IPS DF 6.9 (cell line): Measurements from ENCODE around the gene SND1.

Experiments
- DNase-seq: peaks from one replicate; pipeline ENCODE4 v3.0.0-alpha.2; 2013; ENCODE audit warnings: low read depth, low spot score
- H3K27ac ChIP-seq: one replicate; pipeline ENCODE4 v1.5.1; 2013; ENCODE audit warnings: low read length, control low read depth
- H3K27me3 ChIP-seq: 2 replicates; pipeline ENCODE4 v1.6.1; 2013; ENCODE audit warnings: mild to moderate bottlenecking, low read length; ENCODE audit not compliant: control insufficient read depth, insufficient read depth
- H3K36me3 ChIP-seq: 2 replicates; pipeline ENCODE4 v1.6.1; 2013; ENCODE audit warnings: low read length; ENCODE audit not compliant: control insufficient read depth, insufficient read depth
- H3K4me1 ChIP-seq: 2 replicates; pipeline ENCODE4 v1.6.1; 2013; ENCODE audit warnings: low read length; ENCODE audit not compliant: control insufficient read depth, insufficient read depth
- H3K4me3 ChIP-seq: 2 replicates; pipeline ENCODE4 v1.5.1; 2013; ENCODE audit warnings: mild to moderate bottlenecking, low read length
- H3K9me3 ChIP-seq: 2 replicates; pipeline ENCODE4 v1.6.1; 2013; ENCODE audit warnings: low read length, inconsistent platforms; ENCODE audit not compliant: control insufficient read depth, insufficient read depth
- WGBS: extraction: QIAGEN DNeasy Blood & Tissue Kit; methylation state at CpG from one replicate; pipeline ENCODE4 v1.1.7; 2013; ENCODE audit warnings: mixed read lengths, missing lambda C conversion rate; ENCODE audit not compliant: insufficient read length, insufficient coverage; 5-methylcytosine and 5-hydroxymethylcytosine counted together

The SND1 gene

DNA sequence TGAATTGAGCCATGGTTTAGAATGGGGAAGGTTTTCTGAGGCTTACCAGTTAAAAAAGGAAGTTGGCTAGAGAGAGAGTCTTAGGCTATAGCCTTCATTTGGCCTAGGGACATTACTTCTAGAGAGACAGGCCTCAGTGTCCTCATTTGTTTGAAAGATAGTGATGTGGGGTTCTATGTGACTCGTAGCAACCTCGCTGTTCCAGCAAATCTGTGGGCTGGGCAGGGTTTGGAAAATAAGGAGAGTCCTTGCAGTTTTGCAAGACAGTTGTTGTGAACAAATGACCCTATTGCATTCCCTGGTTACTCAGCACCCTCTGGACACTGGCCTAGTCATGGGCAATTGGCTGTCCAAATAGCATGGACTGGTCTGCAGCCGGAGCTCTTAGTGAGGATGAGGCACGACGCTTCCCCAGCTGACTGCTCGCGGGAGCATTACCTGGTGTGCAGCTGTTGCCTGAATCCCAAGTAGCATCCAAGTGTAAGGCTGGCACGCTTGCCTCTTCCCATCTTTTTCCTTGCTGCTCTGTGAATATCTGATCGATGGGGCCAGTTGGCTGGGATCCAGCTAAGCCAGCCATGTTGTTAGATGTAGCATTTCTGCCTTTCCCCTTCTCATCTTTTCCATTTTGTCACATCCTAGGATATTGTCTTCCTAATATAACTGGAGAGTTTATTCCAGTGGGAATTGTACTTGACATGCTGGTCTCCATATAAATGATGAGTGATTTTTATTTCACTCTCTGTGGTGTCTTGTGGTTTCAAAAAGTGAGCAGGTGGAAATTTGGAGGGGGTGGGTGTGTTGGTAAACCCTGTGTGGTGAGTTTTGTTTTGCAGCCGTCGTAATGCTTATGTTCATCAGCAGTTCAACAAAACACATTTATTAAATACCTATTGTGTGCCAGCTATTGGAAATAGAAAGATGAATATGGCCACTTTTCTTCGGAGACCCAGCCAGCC, 99.8 kb downstream of the SND1 start:
- Histone ChIP-seq H3K4me1 (peaks cover 4% of the 10 kb centered on the region), H3K36me3 (no peaks in the 10 kb centered on the region; the same call in 1 of the 2 replicates)

DNA sequence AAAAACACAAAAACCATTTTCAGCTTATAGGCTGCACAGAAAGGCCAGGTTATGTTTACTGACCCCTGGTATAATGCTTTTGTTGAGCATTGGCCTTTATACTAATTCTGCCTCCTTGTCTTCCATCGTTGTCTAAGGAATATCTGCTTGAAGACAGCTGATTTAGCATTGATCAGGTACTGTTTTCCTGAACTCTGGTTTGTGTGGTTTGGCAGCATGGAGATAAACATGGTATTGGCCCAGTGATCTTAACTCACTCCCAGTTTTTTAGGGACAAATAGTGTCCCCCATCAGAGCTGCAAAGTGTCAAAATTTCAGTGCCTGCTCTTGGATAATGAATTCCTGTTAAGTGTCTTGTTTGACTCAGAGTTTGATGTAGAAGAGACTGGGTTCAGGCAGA, 100.8 kb downstream of the SND1 start:
- H3K4me1 ChIP-seq = peaks cover 4% of the 10 kb centered on the region
- H3K4me3 ChIP-seq = no peak overlapping the region
- H3K27me3 ChIP-seq = no peaks in the 10 kb centered on the region
- H3K36me3 ChIP-seq = no peaks in the 10 kb centered on the region; the same call in 1 of the 2 replicates
- H3K9me3 ChIP-seq = no peaks in the 10 kb centered on the region
- no CpG with 5 or more reads among the region's 1 CpG for WGBS
- H3K27ac ChIP-seq = no peak overlapping the region
- DNase-seq = no peak

More for the DNA sequence above, 99.8 kb downstream of the SND1 start:
- Histone ChIP-seq H3K27ac (no peak overlapping the region), H3K9me3 (no peaks in the 10 kb centered on the region), H3K4me3 (no peak overlapping the region), H3K27me3 (no peaks in the 10 kb centered on the region)
- WGBS = no CpG with 5 or more reads among the region's 12 CpGs
- DNase-seq = no peak

DNA sequence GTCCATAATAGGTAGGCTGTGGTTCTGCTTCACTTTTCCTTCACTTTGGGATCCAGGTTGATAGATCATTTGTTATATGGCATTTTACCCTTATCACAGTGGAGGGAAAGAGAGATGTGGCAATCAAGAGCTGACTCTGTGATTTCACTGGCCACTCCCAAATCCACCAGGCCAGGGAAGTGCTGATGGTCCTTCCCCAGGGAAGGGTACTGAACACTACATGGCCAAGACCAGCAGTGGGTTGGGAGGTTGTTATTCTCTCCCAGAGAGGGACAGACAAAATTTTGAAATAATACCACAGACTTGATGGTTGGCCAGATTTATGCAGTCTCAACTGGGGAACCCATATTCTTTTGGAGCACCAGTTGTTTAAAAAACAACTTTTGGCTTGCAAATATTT, 102.5 kb downstream of the SND1 start:
- no peaks in the 10 kb centered on the region for H3K9me3 ChIP-seq
- no peaks in the 10 kb centered on the region for H3K36me3 ChIP-seq
- no peak overlapping the region for H3K27ac ChIP-seq
- no peaks in the 10 kb centered on the region for H3K27me3 ChIP-seq
- H3K4me1 ChIP-seq = peaks cover 4% of the 10 kb centered on the region; the same call in 1 of the 2 replicates
- DNase-seq = no peak
- no peak overlapping the region for H3K4me3 ChIP-seq

DNA sequence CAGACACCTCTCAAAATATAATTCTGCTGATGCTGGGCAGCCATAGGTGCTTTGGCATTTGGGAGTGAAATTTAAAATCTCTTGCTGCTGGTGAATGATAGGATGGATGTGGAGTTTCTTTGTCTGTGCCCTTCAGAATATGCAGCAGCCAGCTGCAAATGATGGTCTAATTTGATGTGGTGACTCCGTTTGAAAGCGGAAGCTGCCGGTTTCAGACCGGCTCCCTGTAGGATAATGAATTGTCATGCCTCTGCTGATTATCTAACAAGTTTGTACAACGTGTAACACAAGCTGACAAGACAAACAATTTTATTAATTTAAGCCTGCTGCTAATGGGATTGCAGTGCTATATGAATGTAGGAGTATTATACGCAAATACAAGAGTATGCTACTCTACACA, 103.5 kb downstream of the SND1 start:
- H3K4me3 ChIP-seq = no peak overlapping the region
- H3K36me3 ChIP-seq = no peaks in the 10 kb centered on the region
- no peaks in the 10 kb centered on the region for H3K9me3 ChIP-seq
- DNase-seq = no peak
- H3K27me3 ChIP-seq = no peaks in the 10 kb centered on the region
- H3K4me1 ChIP-seq = peaks cover 4% of the 10 kb centered on the region; the same call in 1 of the 2 replicates
- WGBS = no CpG with 5 or more reads among the region's 6 CpGs
- H3K27ac ChIP-seq = no peak overlapping the region

DNA sequence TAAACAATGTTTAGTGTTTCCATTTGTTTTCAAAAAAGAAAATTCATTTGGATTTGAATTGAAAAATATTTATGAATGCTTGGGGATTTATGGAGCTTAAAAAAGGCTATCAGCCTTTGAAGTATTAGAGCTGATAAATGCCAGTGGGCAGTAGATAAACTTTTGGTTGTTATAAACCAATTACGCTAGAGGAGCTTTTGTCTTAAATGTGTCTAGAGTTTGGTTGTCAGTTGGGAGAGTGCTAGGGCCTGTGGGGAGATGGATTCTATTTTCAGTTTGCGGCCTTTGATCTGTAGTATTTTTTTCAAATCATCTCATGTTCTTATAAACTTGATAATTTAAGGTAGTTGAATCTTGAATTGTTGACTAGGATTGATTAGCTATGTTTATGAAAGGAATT, 104.0 kb downstream of the SND1 start:
- no CpG with 5 or more reads among the region's 2 CpGs for WGBS
- H3K4me1 ChIP-seq = peaks cover 4% of the 10 kb centered on the region; the same call in 1 of the 2 replicates
- DNase-seq = no peak
- H3K4me3 ChIP-seq = no peak overlapping the region
- no peaks in the 10 kb centered on the region for H3K36me3 ChIP-seq
- no peak overlapping the region for H3K27ac ChIP-seq
- H3K9me3 ChIP-seq = no peaks in the 10 kb centered on the region
- H3K27me3 ChIP-seq = no peaks in the 10 kb centered on the region

DNA sequence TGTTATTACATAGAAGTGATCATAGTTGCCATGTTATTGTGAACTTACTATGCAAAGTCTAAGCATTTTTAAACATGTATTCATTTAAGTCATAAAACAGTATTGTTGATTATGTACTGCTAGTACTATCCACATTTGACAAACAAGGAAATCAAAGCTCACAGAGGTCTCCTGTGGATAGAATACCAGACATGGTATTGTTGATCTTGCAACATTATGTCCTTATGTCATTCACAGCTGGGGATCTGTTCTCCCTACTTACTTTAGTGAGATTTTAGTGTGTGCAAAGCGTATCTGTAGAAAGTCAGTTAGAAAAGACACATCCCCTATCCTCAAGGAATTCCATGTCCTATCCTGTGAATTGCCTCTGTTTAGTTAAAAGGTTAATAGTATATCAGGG, 106.1 kb downstream of the SND1 start:
- H3K36me3 ChIP-seq = no peaks in the 10 kb centered on the region
- H3K4me3 ChIP-seq = no peak overlapping the region
- H3K27ac ChIP-seq = no peak overlapping the region
- WGBS = no CpG with 5 or more reads among the region's 1 CpG
- H3K27me3 ChIP-seq = no peaks in the 10 kb centered on the region
- H3K9me3 ChIP-seq = no peaks in the 10 kb centered on the region
- no peak for DNase-seq
- peaks cover 2% of the 10 kb centered on the region; the same call in 1 of the 2 replicates for H3K4me1 ChIP-seq

DNA sequence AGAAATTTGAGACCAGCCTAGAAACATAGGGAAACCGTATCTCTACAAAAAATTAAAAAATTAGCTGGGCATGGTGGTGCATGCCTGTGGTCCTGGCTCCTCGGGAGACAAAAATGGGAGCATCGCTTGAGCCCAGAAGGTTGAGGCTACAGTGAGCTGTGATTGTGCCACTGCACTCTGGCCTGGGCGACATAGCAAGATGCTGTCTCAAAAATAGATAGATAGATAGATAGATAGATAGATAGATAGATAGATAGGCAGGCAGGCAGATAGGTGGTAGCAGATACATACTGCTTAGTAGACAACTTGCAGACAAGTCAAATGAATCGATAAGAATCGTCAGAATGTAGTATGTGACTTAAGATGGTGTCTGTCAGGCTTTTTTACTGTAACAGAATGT, 106.9 kb downstream of the SND1 start:
- DNase-seq = no peak
- whole genome bisulfite sequencing = no CpG with 5 or more reads among the region's 6 CpGs
- no peaks in the 10 kb centered on the region for H3K9me3 ChIP-seq
- H3K4me1 ChIP-seq = peaks cover 2% of the 10 kb centered on the region; the same call in 1 of the 2 replicates
- no peak overlapping the region for H3K27ac ChIP-seq
- no peak overlapping the region for H3K4me3 ChIP-seq
- no peaks in the 10 kb centered on the region for H3K36me3 ChIP-seq
- H3K27me3 ChIP-seq = no peaks in the 10 kb centered on the region

DNA sequence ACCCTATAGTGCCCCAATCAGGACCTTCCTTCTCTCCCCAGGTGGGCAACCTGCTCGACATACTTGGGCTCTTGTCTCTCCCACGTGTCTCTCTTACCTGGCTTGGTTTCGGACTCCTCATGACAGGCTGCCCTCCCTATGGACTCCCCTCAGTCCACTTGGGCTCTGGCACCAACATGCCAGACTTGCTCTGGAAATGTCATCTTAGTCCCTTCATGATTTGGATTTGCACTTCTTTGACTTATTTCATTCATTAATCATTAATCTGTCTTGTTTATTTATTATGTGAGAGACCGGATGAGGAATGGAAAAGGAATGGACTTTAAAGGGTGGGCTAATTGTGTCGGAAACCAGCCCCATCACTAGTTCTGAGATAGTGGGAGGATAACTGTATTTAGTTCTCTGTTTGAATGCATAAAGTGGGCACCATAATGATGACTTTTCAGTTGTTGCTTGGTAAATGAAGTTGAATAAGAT, 108.0 kb downstream of the SND1 start:
- Histone ChIP-seq H3K9me3 (no peaks in the 10 kb centered on the region), H3K4me3 (no peak overlapping the region), H3K36me3 (no peaks in the 10 kb centered on the region), H3K4me1 (no peaks in the 10 kb centered on the region), H3K27ac (no peak overlapping the region), H3K27me3 (no peaks in the 10 kb centered on the region)
- DNase-seq = no peak
- WGBS = no CpG with 5 or more reads among the region's 5 CpGs

DNA sequence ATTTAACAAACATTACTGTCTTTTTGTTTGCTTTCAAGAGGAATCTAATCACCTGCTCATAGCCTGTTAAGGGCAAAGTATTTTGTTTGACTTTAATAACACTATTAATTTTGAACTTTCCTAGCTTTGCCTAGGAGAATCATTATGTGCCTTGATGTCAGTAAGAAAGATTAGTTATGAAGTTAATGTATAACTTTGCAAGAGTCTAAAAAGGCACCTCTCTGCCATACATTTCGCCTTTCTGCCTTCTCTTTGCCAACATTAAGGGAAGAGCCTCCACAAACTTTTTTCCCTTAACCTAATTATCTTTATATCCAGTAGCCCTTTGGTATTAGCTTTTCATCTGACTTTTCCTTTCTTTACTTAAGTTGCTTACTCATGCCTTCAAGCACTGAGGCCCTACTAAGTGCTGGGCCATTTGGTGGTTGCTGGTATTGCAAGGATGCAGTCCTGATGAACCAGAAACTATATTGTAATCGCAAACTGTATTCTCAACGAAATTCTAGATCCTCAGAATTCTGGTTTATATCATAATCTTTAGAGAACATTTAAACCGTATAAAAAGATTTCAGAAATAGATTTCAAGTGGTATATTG, 108.5 kb downstream of the SND1 start:
- Histone ChIP-seq H3K27ac (no peak overlapping the region), H3K36me3 (no peaks in the 10 kb centered on the region), H3K4me1 (no peaks in the 10 kb centered on the region), H3K27me3 (no peaks in the 10 kb centered on the region), H3K4me3 (no peak overlapping the region), H3K9me3 (no peaks in the 10 kb centered on the region)
- no peak for DNase-seq
- WGBS = no CpG with 5 or more reads among the region's 4 CpGs

DNA sequence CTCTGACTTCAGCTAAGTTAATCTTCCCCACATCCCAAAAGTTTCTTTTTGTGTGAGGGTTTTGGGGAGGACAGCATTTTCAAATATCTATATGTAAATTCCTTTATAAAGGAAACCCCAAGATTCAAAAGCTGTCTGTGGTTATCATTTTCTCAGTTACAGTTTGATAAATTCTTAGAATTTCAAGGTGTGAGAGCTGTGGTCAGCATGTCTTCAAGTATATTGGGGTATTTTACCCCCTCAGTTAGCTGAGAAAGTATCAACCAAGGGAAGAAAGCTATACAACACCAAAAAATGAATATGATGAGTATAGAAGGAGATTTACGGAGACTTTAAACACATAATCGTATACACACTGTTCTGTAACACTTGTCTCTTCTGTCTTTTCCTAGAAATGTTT, 109.2 kb downstream of the SND1 start:
- H3K4me3 ChIP-seq = no peak overlapping the region
- WGBS = no CpG with 5 or more reads among the region's 2 CpGs
- H3K36me3 ChIP-seq = no peaks in the 10 kb centered on the region
- no peaks in the 10 kb centered on the region for H3K4me1 ChIP-seq
- H3K27ac ChIP-seq = no peak overlapping the region
- no peaks in the 10 kb centered on the region for H3K27me3 ChIP-seq
- no peak for DNase-seq
- H3K9me3 ChIP-seq = no peaks in the 10 kb centered on the region
